COLO668 (cell line): ENCODE data around the gene SFRP5.

Source experiments
- DNase-seq: peaks from one replicate; lab custom pipeline; 2025; ENCODE audit not compliant: unreplicated experiment; lab: John Stamatoyannopoulos, UW

SFRP5 gene

GRCh38 chr10:97765201-97765600, 6.6 kb downstream of the SFRP5 start:
- peak; percentile 88 for DNase-seq

GRCh38 chr10:97764519-97764931, 7.3 kb downstream of the SFRP5 start:
- DNase-seq, result peak; percentile 27

- DNase-seq, result no peak
Measured at GRCh38 chr10:97763947-97764346, 7.9 kb downstream of the SFRP5 start.

DNA sequence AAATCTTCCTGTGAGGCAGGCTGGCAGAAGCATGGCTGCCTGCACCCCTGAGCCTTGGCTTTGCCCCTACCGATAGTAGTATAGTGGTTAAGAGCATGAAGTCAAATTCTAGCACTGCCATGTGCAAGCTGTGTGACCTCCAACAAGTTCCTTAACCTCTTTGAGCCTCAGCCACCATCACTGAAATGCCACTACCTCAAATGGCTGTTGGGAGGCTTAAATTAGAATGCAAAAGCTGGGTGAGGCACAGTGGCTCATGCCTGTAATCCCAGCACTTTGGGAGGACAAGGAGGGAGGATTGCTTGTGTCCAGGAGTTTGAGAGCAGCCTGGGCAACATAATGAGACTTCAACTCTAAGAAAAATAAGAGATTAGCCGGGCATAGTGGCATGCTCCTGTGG, 8.4 kb downstream of the SFRP5 start:
- DNase-seq, result no peak

GRCh38 chr10:97762816-97763215, 9.0 kb downstream of the SFRP5 start:
- no peak for DNase-seq

DNA sequence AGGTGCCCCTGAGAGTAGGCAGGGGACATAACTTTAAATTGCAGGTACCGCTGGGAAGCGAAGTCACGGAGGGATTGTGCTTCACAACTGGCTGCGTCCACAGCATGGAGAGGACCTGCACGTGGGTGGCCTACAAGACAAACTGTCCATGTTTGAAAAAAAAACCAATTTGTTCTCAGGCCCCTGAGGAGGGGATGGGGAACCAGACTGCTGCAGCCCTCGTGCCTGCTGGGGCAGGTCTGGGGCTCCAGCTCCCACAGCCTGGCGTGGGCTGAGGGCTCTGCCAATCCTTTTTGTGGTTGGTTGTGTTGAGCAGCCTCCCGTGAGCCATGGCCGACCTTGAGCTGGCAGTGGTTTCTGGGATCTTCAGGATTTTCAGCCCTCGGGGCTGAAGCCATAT, 9.7 kb downstream of the SFRP5 start:
- no peak for DNase-seq

GRCh38 chr10:97761331-97761865, 10.4 kb downstream of the SFRP5 start:
- no peak for DNase-seq

GRCh38 chr10:97760461-97761257, 11.1 kb downstream of the SFRP5 start:
- DNase-seq, result no peak

- no peak for DNase-seq
Measured at GRCh38 chr10:97759946-97760345, 11.9 kb downstream of the SFRP5 start.

DNA sequence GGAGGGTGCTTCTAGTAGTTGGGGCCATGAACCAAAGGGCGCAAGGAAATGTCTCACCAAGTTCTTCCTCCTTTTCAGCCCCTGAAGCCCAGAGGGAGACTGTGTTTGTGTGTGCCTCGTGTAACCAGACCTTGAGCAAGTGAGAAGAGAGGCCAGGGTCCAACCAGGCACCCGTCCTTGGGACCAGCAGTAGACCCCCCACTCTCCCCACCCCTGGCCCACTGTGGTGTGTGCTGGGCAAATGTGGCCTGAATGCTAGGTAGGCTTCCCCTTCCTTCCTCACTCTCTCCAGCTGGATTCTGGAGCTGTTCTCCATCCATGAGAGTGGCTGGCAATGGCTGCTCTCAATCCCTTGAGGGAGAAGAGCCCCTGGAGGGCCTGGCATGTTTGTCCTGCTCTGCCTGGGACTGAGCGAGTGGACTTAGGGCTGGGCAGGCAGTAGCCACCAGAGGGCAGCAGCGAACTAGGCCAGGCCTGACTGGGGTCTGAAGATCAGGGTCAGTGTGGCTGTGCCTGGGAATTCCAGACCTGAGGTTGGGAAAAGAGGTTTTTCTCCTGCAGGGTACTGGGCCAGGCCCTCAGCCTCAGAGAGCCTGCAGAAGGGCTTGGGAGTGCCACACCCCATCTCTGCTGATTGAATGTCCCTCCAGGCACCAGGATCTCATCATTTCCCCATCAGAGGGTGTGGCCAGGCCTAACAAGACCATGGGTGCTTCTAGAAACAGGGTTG, 12.5 kb downstream of the SFRP5 start:
- peak; percentile 63 for DNase-seq

DNA sequence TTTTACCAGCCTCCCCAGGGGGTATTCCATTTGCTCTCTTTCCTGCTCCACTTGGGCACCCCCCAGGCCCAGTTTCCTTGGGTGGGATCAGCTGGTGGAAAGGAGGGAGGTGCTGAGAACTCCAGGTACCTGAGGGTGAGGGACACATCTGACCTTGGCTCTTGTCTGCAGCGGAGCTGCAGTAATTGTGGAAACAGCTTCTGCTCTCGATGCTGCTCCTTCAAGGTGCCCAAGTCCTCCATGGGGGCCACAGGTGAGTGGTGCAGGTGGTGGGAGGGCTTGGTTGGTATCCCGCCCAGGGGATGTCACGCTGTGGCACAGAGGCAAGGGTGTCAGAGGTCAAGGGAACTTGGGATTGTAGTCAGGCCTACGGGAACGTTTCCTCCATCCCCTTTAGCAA, 14.3 kb downstream of the SFRP5 start:
- DNase-seq, result no peak

- no peak for DNase-seq
Measured at GRCh38 chr10:97755718-97756117, 16.1 kb downstream of the SFRP5 start.

- DNase-seq, result no peak
Measured at GRCh38 chr10:97754726-97755125, 17.1 kb downstream of the SFRP5 start.

DNA sequence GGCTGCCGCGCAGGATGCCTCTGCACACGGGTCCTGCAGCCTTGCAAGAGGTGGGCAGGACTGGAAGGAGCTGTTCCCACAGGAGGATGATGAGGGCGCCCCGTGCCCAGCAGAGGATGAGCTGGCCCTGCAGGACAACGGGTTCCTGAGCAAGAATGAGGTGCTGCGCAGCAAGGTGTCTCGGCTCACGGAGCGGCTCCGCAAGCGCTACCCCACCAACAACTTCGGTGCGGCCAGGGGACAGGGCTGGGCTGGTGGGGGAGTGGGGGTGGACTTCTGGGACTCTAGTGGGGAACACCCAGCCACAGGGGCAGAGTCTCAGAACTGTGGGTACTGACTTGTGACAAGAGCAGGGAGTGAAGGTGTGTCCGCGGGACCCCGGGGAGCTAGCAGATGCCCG, 18.8 kb downstream of the SFRP5 start:
- no peak for DNase-seq

GRCh38 chr10:97748116-97748515, 23.7 kb downstream of the SFRP5 start:
- no peak for DNase-seq

DNA sequence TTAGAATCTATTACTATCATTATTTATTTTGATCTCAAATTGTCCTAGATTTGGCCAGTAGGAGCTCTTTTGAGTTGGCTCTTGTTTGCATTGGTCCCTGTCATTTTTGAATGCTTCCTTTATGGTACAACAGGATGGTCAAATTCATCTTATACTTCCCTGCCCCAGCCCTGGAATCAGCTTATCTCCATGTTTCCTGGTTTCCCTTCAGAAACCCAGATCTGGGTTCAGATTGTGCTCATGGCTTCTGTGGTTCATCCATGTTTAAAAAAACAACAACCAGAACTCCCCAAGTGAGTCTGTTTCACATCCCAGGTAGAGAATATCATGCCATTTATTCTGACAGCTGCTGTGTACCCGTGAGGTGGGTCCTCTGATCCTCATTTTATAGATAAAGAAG, 24.2 kb downstream of the SFRP5 start:
- DNase-seq, result no peak

DNA sequence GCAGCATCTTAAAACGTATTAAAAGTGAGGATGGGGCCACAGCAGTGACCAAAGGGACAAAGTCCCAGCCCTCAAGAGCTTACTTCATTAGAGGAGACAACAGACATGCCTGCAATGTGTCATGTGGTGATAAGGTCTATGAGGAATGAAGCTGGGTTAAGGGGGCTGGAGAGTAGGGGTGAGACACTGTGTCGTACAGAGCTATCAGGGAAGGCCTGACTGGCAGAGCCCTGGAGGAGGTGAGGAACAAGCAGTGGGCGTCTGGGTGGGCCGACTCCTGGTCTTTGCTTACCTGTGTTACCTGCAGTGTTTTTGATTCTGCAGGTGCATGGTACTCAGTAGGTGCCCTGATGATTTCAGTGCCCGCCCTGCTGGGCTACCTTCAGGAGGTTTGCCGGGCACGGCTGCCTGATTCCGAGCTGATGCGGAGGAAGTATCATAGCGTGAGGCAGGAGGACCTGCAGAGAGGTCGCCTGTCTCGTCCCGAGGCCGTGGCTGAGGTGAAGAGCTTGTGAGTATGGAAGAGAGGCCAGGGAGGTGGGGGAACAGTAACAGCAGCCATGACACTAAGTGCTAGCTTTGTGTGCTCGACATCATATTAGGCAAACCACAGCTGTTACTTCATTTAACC, 27.3 kb downstream of the SFRP5 start:
- no peak for DNase-seq

GRCh38 chr10:97743169-97743943, 28.4 kb downstream of the SFRP5 start:
- DNase-seq, result no peak

DNA sequence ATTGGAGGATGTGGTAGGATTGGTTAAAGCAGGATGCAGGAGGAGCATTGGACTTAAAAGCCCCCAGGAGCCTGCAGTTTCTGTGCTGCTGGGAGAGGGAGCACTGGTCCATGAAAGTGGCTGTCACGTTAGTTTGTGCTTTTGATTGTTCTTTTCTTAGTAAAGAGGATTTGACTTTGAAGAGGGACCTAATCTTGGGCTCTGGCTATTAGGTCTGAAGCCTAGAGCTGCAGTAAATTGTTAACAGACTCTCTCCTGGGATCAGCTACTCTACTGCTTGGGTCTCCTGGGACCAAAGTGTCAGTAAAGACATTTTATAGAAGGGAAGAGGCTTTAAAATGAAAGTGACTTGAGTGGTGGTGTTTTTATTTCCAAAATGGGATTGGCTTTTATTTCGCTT, 31.2 kb downstream of the SFRP5 start:
- no peak for DNase-seq

DNA sequence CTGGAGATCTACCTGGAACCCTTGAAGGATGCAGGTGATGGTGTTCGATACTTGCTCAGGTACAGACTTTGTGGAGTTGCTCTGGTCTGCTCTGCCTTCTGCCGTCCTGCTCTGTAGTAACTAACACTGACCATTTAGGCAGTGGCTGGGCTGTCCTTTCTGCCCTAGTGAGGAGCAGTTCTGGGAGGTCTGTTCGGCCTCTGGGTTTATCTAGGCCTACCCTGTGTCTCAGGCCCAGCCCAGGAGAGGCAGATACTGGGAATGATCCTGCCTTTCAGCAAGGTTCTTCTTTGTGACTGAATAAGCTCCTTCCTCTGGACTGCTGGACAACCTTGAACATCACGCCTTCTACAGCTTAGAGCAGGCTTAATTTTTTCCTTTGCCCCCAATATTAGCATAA, 33.2 kb downstream of the SFRP5 start:
- no peak for DNase-seq

- DNase-seq, result no peak
Measured at GRCh38 chr10:97737770-97738265, 34.0 kb downstream of the SFRP5 start.
